ENCODE measurements around the gene DOK5. TPM values are rescaled to one million over a fixed set of nuclear protein-coding genes. Genes with fewer than 3 reads are reported as not detected.

The DOK5 gene
- total RNA-seq, 2 experiments from 2014 or later = not detected

DNA sequence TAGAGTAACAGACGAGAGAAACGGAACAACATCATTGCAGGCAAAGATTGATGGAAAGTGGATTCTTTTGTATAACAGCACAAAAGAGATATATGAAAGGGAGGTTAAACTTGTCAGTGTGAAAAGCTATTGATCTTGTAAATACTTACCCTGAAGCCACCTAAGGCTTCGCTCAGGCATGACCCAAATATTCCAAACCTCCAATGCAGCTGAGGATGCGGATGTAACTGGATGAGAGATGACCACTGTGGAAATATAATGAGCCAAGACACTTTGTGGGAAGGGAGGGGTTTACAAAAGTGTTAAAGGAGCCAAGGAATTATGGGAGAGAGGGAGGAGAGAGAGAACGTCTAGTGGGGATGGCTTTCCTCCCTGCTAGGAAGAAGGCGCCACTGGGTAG is 112.0 kb downstream of the DOK5 start:
- BruUV-seq (replicated peaks) = no TSS peak

DNA sequence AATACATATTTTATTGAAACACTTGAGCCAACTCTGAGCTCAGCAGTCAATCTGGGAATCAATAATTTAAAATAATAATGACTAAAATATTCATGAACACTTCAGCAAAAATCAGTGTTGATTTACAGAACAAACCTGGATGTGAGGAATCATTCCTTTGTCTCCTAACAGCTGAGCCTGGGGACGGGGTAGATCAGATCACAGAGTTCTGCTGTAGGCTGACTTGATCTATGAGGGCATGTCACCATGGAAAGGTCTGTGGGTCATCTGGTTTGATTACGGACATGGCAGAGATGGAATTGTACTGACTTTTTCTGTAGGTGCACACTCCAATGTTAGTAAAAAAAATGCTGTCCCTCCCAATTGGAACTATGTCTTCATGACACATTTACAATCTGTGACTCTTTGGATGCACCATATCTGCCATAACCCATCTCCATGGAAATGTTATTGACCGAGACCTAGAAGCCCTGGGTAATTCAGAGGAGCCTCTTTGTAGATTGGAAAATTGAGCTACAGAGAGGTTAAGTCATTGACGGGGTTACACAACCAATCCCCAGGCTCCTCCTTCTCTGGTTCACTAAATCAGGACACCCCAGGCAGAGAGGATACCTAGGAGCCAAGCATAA is 114.1 kb downstream of the DOK5 start:
- no peak overlapping the region for H3K4me2 ChIP-seq (ENCODE audit: low read length)
- H3K36me3 ChIP-seq (ENCODE audit: insufficient read depth, low read length) = no peaks in the 10 kb centered on the region
- no peaks in the 10 kb centered on the region for H4K20me1 ChIP-seq (ENCODE audit: insufficient read depth, low read length)
- BruUV-seq (replicated peaks) = no TSS peak
- POLR2A ChIA-PET = no interaction called here
- H3K4me1 ChIP-seq (ENCODE audit: insufficient read depth, low read length, poor library complexity, severe bottlenecking) = no peaks in the 10 kb centered on the region
- intact Hi-C loops (cut with micrococcal nuclease; ENCODE audit: unreplicated experiment) = no loop called here
- CTCF ChIA-PET (ENCODE audit: unreplicated experiment) = no interaction called here
- no peak overlapping the region for H2AFZ ChIP-seq (ENCODE audit: low read length)
- H3K27ac ChIP-seq (ENCODE audit: low read depth, low read length, poor library complexity, severe bottlenecking) = no peak overlapping the region
- no peaks in the 10 kb centered on the region for H3K9me3 ChIP-seq (ENCODE audit: low read length)
- TF ChIP-seq, protein P1, sequence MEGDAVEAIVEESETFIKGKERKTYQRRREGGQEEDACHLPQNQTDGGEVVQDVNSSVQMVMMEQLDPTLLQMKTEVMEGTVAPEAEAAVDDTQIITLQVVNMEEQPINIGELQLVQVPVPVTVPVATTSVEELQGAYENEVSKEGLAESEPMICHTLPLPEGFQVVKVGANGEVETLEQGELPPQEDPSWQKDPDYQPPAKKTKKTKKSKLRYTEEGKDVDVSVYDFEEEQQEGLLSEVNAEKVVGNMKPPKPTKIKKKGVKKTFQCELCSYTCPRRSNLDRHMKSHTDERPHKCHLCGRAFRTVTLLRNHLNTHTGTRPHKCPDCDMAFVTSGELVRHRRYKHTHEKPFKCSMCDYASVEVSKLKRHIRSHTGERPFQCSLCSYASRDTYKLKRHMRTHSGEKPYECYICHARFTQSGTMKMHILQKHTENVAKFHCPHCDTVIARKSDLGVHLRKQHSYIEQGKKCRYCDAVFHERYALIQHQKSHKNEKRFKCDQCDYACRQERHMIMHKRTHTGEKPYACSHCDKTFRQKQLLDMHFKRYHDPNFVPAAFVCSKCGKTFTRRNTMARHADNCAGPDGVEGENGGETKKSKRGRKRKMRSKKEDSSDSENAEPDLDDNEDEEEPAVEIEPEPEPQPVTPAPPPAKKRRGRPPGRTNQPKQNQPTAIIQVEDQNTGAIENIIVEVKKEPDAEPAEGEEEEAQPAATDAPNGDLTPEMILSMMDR (conservative IDR thresholded peaks at IDR 0.05; ENCODE audit: low read length) = no peak
- no peak for TF ChIP-seq EZH2phosphoT487 (IDR thresholded peaks at IDR 0.05; ENCODE audit: borderline replicate concordance, low read depth, low read length)
- H3K4me3 ChIP-seq (ENCODE audit: low read depth, low read length, poor library complexity, severe bottlenecking) = no peak overlapping the region
- DNase-seq (ENCODE audit: low spot score) = no peak
- H3K9me2 ChIP-seq (ENCODE audit: insufficient read depth, low read length) = no peaks in the 10 kb centered on the region
- H3K79me2 ChIP-seq (ENCODE audit: insufficient read depth, low read depth, low read length) = no peaks in the 10 kb centered on the region

More for the DNA sequence above, 112.0 kb downstream of the DOK5 start:
- TF ChIP-seq EZH2phosphoT487 (IDR thresholded peaks at IDR 0.05; ENCODE audit: borderline replicate concordance, low read depth, low read length) = no peak
- TF ChIP-seq, protein P1 (conservative IDR thresholded peaks at IDR 0.05; ENCODE audit: low read length) = no peak
- Histone ChIP-seq H3K4me2 (ENCODE audit: low read length) (no peak overlapping the region), H2AFZ (ENCODE audit: low read length) (no peak overlapping the region), H3K4me3 (ENCODE audit: low read depth, low read length, poor library complexity, severe bottlenecking) (no peak overlapping the region), H3K27ac (ENCODE audit: low read depth, low read length, poor library complexity, severe bottlenecking) (no peak overlapping the region), H3K9me3 (ENCODE audit: low read length) (no peaks in the 10 kb centered on the region), H3K36me3 (ENCODE audit: insufficient read depth, low read length) (no peaks in the 10 kb centered on the region), H3K9me2 (ENCODE audit: insufficient read depth, low read length) (no peaks in the 10 kb centered on the region), H3K4me1 (ENCODE audit: insufficient read depth, low read length, poor library complexity, severe bottlenecking) (no peaks in the 10 kb centered on the region), H4K20me1 (ENCODE audit: insufficient read depth, low read length) (no peaks in the 10 kb centered on the region), H3K79me2 (ENCODE audit: insufficient read depth, low read depth, low read length) (no peaks in the 10 kb centered on the region)
- POLR2A ChIA-PET = interaction anchor here (1.0 kb wide), 1 partner anchor 492 kb away, joined by 3 read pairs; no protein-coding TSS in a partner anchor
- no peak for DNase-seq (ENCODE audit: low spot score)
- CTCF ChIA-PET (ENCODE audit: unreplicated experiment) = no interaction called here
- intact Hi-C loops (cut with micrococcal nuclease; ENCODE audit: unreplicated experiment) = no loop called here

DNA sequence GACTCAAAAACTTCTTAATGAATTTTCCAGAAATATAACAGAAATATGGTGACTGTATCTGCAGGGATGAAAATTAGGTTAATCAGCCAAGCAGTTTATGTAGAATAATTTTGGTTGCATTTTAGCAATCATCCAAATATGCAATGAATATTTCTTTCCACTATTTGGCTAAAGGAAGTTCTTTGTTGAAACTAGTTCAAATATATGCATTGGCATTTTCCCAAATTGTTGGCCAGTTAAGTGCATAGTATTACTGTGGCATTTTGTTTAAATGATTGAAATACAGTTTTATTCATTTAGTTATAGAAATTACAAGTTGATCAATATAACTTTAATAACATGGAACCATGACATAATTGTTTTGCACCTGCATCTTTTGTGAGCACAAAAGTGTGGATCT is 115.5 kb downstream of the DOK5 start:
- CTCF ChIA-PET (ENCODE audit: unreplicated experiment) = no interaction called here
- H4K20me1 ChIP-seq (ENCODE audit: insufficient read depth, low read length) = no peaks in the 10 kb centered on the region

More for the DNA sequence above, 115.5 kb downstream of the DOK5 start:
- Histone ChIP-seq H3K4me1 (ENCODE audit: insufficient read depth, low read length, poor library complexity, severe bottlenecking) (no peaks in the 10 kb centered on the region), H3K9me3 (ENCODE audit: low read length) (no peaks in the 10 kb centered on the region), H2AFZ (ENCODE audit: low read length) (no peak overlapping the region), H3K4me3 (ENCODE audit: low read depth, low read length, poor library complexity, severe bottlenecking) (no peak overlapping the region), H3K9me2 (ENCODE audit: insufficient read depth, low read length) (no peaks in the 10 kb centered on the region), H3K4me2 (ENCODE audit: low read length) (no peak overlapping the region), H3K27ac (ENCODE audit: low read depth, low read length, poor library complexity, severe bottlenecking) (no peak overlapping the region), H3K36me3 (ENCODE audit: insufficient read depth, low read length) (no peaks in the 10 kb centered on the region), H3K79me2 (ENCODE audit: insufficient read depth, low read depth, low read length) (no peaks in the 10 kb centered on the region)
- DNase-seq (ENCODE audit: low spot score) = no peak
- POLR2A ChIA-PET = no interaction called here
- intact Hi-C loops (cut with micrococcal nuclease; ENCODE audit: unreplicated experiment) = no loop called here
- no peak for TF ChIP-seq EZH2phosphoT487 (IDR thresholded peaks at IDR 0.05; ENCODE audit: borderline replicate concordance, low read depth, low read length)
- TF ChIP-seq, protein P1 (conservative IDR thresholded peaks at IDR 0.05; ENCODE audit: low read length) = no peak
- BruUV-seq (replicated peaks) = no TSS peak

Measured in OCI-LY7 (cell line).